Measurements from ENCODE around the gene PPARG. TPM values are rescaled to one million over a fixed set of nuclear protein-coding genes. Genes with fewer than 3 reads are reported as not detected.

Gene PPARG
- total and polyA plus RNA-seq, 2 of the 13 experiments (the other 11 are each of a cell fraction or from before 2014, with no cell fraction given) = 13.9 to 58.3 TPM

DNA sequence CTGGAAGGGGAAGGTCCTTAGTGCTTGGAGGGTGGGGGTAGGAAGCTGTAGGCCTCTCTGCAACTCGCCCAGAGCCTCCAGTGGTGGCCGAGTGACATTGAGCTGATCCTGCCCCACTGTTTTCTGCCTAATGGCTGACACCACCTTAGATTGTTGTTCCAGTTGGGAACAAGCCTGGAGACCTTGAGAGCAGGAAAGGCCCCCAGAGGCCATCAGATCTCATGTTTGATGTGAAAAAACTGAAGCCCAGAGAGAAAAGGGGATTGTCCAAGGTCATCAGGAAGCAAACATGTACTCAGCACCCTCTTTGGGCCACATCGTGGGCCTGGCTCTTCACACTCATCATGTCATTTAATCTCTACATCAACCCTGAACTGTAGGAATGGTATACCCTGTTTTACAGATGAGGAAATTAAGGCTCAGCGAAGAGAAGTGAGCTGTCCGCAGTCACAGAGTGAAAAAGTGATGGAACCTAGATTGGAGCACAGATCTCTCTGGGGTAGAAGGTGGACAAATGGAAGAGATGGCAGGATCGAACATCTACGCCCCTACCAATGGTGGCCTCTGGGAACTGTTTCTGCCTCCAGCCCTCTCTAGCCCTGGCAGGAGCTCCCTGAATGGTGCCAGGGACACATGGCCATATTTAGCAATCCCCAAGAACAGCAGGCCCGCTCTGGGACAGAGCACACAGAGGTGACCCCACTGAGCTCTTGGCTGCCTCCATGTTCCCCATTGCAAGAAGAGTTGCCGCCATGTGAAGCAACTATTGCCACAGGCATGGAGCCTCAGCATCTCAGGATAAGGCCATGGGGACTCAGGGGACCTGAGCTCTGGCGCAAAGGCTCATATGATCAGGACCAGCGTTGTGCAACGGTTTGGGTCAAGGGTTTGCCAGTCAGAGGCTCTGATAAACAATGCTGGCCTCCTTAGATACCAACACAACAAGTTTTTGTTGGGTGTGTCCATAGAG, 163.8 kb downstream of the PPARG start (continued):
- no peak for TF ChIP-seq HNRNPLL (IDR thresholded peaks at IDR 0.05; ENCODE audit: low read depth, low read length, poor library complexity, severe bottlenecking)
- peak; percentile 67; the same call in 1 of the 2 replicates for TF ChIP-seq KDM3A (CRISPR knock-in tag; IDR thresholded peaks at IDR 0.05; ENCODE audit: low read depth)
- no peak for TF ChIP-seq ZNF496 (CRISPR knock-in tag; IDR thresholded peaks at IDR 0.05; ENCODE audit: insufficient replicate concordance)
- TF ChIP-seq, protein P1, sequence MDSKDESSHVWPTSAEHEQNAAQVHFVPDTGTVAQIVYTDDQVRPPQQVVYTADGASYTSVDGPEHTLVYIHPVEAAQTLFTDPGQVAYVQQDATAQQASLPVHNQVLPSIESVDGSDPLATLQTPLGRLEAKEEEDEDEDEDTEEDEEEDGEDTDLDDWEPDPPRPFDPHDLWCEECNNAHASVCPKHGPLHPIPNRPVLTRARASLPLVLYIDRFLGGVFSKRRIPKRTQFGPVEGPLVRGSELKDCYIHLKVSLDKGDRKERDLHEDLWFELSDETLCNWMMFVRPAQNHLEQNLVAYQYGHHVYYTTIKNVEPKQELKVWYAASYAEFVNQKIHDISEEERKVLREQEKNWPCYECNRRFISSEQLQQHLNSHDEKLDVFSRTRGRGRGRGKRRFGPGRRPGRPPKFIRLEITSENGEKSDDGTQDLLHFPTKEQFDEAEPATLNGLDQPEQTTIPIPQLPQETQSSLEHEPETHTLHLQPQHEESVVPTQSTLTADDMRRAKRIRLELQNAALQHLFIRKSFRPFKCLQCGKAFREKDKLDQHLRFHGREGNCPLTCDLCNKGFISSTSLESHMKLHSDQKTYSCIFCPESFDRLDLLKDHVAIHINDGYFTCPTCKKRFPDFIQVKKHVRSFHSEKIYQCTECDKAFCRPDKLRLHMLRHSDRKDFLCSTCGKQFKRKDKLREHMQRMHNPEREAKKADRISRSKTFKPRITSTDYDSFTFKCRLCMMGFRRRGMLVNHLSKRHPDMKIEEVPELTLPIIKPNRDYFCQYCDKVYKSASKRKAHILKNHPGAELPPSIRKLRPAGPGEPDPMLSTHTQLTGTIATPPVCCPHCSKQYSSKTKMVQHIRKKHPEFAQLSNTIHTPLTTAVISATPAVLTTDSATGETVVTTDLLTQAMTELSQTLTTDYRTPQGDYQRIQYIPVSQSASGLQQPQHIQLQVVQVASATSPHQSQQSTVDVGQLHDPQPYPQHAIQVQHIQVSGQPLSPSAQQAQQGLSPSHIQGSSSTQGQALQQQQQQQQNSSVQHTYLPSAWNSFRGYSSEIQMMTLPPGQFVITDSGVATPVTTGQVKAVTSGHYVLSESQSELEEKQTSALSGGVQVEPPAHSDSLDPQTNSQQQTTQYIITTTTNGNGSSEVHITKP (CRISPR knock-in tag; IDR thresholded peaks at IDR 0.05; ENCODE audit: low read depth) = peak; percentile 85
- peak; percentile 46; the same call in 1 of the 2 replicates for TF ChIP-seq FOXJ3 (CRISPR knock-in tag; IDR thresholded peaks at IDR 0.05; ENCODE audit: borderline replicate concordance)
- TF ChIP-seq SP4 (CRISPR knock-in tag; IDR thresholded peaks at IDR 0.05) = 0 out of 2 replicates have a peak, but pooled peaks have one; percentile 51
- TF ChIP-seq SMARCE1 (IDR thresholded peaks at IDR 0.05; ENCODE audit: borderline replicate concordance) = no peak
- TF ChIP-seq ZNF615 (CRISPR knock-in tag; IDR thresholded peaks at IDR 0.05; ENCODE audit: borderline replicate concordance) = no peak
- TF ChIP-seq PAF1 (CRISPR knock-in tag; IDR thresholded peaks at IDR 0.05) = no peak
- TF ChIP-seq, protein P2, sequence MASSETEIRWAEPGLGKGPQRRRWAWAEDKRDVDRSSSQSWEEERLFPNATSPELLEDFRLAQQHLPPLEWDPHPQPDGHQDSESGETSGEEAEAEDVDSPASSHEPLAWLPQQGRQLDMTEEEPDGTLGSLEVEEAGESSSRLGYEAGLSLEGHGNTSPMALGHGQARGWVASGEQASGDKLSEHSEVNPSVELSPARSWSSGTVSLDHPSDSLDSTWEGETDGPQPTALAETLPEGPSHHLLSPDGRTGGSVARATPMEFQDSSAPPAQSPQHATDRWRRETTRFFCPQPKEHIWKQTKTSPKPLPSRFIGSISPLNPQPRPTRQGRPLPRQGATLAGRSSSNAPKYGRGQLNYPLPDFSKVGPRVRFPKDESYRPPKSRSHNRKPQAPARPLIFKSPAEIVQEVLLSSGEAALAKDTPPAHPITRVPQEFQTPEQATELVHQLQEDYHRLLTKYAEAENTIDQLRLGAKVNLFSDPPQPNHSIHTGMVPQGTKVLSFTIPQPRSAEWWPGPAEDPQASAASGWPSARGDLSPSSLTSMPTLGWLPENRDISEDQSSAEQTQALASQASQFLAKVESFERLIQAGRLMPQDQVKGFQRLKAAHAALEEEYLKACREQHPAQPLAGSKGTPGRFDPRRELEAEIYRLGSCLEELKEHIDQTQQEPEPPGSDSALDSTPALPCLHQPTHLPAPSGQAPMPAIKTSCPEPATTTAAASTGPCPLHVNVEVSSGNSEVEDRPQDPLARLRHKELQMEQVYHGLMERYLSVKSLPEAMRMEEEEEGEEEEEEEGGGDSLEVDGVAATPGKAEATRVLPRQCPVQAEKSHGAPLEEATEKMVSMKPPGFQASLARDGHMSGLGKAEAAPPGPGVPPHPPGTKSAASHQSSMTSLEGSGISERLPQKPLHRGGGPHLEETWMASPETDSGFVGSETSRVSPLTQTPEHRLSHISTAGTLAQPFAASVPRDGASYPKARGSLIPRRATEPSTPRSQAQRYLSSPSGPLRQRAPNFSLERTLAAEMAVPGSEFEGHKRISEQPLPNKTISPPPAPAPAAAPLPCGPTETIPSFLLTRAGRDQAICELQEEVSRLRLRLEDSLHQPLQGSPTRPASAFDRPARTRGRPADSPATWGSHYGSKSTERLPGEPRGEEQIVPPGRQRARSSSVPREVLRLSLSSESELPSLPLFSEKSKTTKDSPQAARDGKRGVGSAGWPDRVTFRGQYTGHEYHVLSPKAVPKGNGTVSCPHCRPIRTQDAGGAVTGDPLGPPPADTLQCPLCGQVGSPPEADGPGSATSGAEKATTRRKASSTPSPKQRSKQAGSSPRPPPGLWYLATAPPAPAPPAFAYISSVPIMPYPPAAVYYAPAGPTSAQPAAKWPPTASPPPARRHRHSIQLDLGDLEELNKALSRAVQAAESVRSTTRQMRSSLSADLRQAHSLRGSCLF (CRISPR knock-in tag; IDR thresholded peaks at IDR 0.05; ENCODE audit: borderline replicate concordance) = no peak
- TF ChIP-seq ZNF205 (CRISPR knock-in tag; IDR thresholded peaks at IDR 0.05) = no peak
- TF ChIP-seq TCF7L2 (IDR thresholded peaks at IDR 0.05; ENCODE audit: low read depth, low read length) = no peak
- TF ChIP-seq ZNF589 (CRISPR knock-in tag; conservative IDR thresholded peaks at IDR 0.05) = no peak
- TF ChIP-seq ZC3H4 (CRISPR knock-in tag; IDR thresholded peaks at IDR 0.05; ENCODE audit: borderline replicate concordance) = no peak
- peak; percentile 86 for TF ChIP-seq ZFX (CRISPR knock-in tag; IDR thresholded peaks at IDR 0.05; ENCODE audit: low read depth)
- peak; percentile 35; the same call in 1 of the 2 replicates for TF ChIP-seq STAG1 (CRISPR knock-in tag; IDR thresholded peaks at IDR 0.05)
- TF ChIP-seq SAFB2 (CRISPR knock-in tag; IDR thresholded peaks at IDR 0.05; ENCODE audit: borderline replicate concordance, low read depth) = no peak; the same call in 1 of the 2 replicates
- TF ChIP-seq ZNF746 (CRISPR knock-in tag; IDR thresholded peaks at IDR 0.05) = no peak; the same call in 1 of the 2 replicates
- 0 out of 2 replicates have a peak, but pooled peaks have one; percentile 13 for TF ChIP-seq ZNF567 (CRISPR knock-in tag; IDR thresholded peaks at IDR 0.05; ENCODE audit: borderline replicate concordance)
- TF ChIP-seq ZNF878 (CRISPR knock-in tag; IDR thresholded peaks at IDR 0.05) = peak; percentile 72

Measured in HepG2 (cell line).